ENCODE results near the gene LRRC4C. TPM values are rescaled to one million over a fixed set of nuclear protein-coding genes. Genes with fewer than 3 reads are reported as not detected.

LRRC4C gene
- total RNA-seq, 1 donor from 2014 or later: 1.2 TPM

- no peak for TF ChIP-seq CTCF (IDR thresholded peaks at IDR 0.05; ENCODE audit: unreplicated experiment)
- DNase-seq (ENCODE audit: low spot score): no peak
- Mint-ChIP-seq H3K27ac (ENCODE audit: unreplicated experiment) (no peak overlapping the region), H3K4me1 (ENCODE audit: unreplicated experiment) (peaks cover 4% of the 10 kb centered on the region), H3K36me3 (ENCODE audit: low read depth, unreplicated experiment) (no peaks in the 10 kb centered on the region), H3K27me3 (ENCODE audit: unreplicated experiment) (no peaks in the 10 kb centered on the region), H3K4me3 (ENCODE audit: unreplicated experiment) (no peak overlapping the region), H3K9me3 (ENCODE audit: unreplicated experiment) (no peaks in the 10 kb centered on the region)
Measured at GRCh38 chr11:40642284-40642683, 817.2 kb downstream of the LRRC4C start.

GRCh38 chr11:40619654-40620053 is 839.8 kb downstream of the LRRC4C start:
- no peak for DNase-seq (ENCODE audit: low spot score)
- Mint-ChIP-seq H3K4me1 (ENCODE audit: unreplicated experiment) (no peaks in the 10 kb centered on the region), H3K27me3 (ENCODE audit: unreplicated experiment) (no peaks in the 10 kb centered on the region), H3K4me3 (ENCODE audit: unreplicated experiment) (no peak overlapping the region), H3K9me3 (ENCODE audit: unreplicated experiment) (no peaks in the 10 kb centered on the region), H3K36me3 (ENCODE audit: low read depth, unreplicated experiment) (no peaks in the 10 kb centered on the region), H3K27ac (ENCODE audit: unreplicated experiment) (no peak overlapping the region)
- no peak for TF ChIP-seq CTCF (IDR thresholded peaks at IDR 0.05; ENCODE audit: unreplicated experiment)

- no peaks in the 10 kb centered on the region for H3K4me1 Mint-ChIP-seq (ENCODE audit: unreplicated experiment)
- no peak for DNase-seq (ENCODE audit: low spot score)
- peaks cover 1% of the 10 kb centered on the region for H3K27me3 Mint-ChIP-seq (ENCODE audit: unreplicated experiment)
- peaks cover 9% of the 10 kb centered on the region for H3K9me3 Mint-ChIP-seq (ENCODE audit: unreplicated experiment)
- H3K4me3 Mint-ChIP-seq (ENCODE audit: unreplicated experiment): no peak overlapping the region
- peaks cover 3% of the 10 kb centered on the region for H3K36me3 Mint-ChIP-seq (ENCODE audit: low read depth, unreplicated experiment)
- no peak overlapping the region for H3K27ac Mint-ChIP-seq (ENCODE audit: unreplicated experiment)
- no peak for TF ChIP-seq CTCF (IDR thresholded peaks at IDR 0.05; ENCODE audit: unreplicated experiment)
Measured at GRCh38 chr11:40606800-40607199, 852.7 kb downstream of the LRRC4C start.

GRCh38 chr11:40602866-40603552 is 856.4 kb downstream of the LRRC4C start:
- Mint-ChIP-seq H3K4me1 (ENCODE audit: unreplicated experiment) (no peaks in the 10 kb centered on the region), H3K36me3 (ENCODE audit: low read depth, unreplicated experiment) (peaks cover 3% of the 10 kb centered on the region), H3K9me3 (ENCODE audit: unreplicated experiment) (peaks cover 9% of the 10 kb centered on the region), H3K27ac (ENCODE audit: unreplicated experiment) (no peak overlapping the region), H3K27me3 (ENCODE audit: unreplicated experiment) (peaks cover 1% of the 10 kb centered on the region), H3K4me3 (ENCODE audit: unreplicated experiment) (no peak overlapping the region)
- no peak for DNase-seq (ENCODE audit: low spot score)
- TF ChIP-seq CTCF (IDR thresholded peaks at IDR 0.05; ENCODE audit: unreplicated experiment): no peak

- TF ChIP-seq CTCF (IDR thresholded peaks at IDR 0.05; ENCODE audit: unreplicated experiment): no peak
- H3K27me3 Mint-ChIP-seq (ENCODE audit: unreplicated experiment): peaks cover 4% of the 10 kb centered on the region
- no peak for DNase-seq (ENCODE audit: low spot score)
- H3K36me3 Mint-ChIP-seq (ENCODE audit: low read depth, unreplicated experiment): no peaks in the 10 kb centered on the region
- no peaks in the 10 kb centered on the region for H3K4me1 Mint-ChIP-seq (ENCODE audit: unreplicated experiment)
- no peak overlapping the region for H3K4me3 Mint-ChIP-seq (ENCODE audit: unreplicated experiment)
- no peak overlapping the region for H3K27ac Mint-ChIP-seq (ENCODE audit: unreplicated experiment)
- no peaks in the 10 kb centered on the region for H3K9me3 Mint-ChIP-seq (ENCODE audit: unreplicated experiment)
Measured at GRCh38 chr11:40597546-40598113, 861.8 kb downstream of the LRRC4C start.
